ENCODE data around the gene RAC3.
A peak's percentile ranks its signal among the peaks of the same experiment; 100 is the strongest.
"Not testable (repeated sequence)": the region's sequence is repeated elsewhere in the genome, so short reads cannot be mapped to it uniquely, and the experiment has no call there.

The RAC3 gene

GRCh38 chr17:82025401-82026107 lies 5.9 kb upstream of the RAC3 start:
- no peak for DNase-seq

DNA sequence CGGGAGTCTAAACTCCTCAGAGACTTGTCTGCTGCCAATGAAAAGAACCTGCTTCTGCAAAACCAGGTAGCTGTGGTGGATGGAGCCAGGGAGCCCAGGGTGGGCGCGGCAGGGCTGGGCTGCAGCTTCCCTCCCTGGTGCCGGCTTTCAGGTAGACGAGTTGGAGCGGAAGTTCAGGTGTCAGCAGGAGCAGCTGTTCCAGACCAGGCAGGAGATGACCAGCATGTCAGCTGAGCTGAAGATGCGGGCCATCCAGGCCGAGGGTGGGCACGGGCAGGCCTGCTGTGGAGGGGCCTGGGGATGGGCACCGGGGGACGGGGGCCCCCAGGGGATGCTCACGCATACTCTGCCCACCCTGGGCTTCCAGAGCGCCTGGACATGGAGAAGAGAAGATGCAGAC lies 3.2 kb upstream of the RAC3 start:
- no peak for DNase-seq

- DNase-seq: no peak
These were observed 2.5 kb upstream of the RAC3 start for GRCh38 chr17:82028966-82029365.

DNA sequence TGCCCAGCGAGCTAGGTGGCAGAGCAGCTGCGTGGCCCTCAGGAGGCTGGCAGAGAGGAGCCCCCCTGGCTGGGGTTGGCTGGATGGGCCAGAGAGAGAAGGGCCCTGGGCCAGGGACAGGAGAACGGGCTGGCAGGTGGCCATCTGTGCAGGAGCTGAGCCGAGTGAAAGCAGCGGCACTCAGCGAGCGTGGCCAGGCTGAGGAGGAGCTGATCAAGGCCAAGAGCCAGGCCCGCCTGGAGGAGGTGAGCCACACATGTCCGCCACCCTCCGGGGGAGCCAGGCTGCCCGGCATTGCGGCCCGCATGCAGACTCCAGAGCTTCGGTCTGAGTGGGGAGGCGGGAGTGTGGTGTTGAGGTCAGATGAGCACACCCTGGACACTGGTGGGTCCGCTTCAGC lies 2.1 kb upstream of the RAC3 start:
- DNase-seq: no peak

DNA sequence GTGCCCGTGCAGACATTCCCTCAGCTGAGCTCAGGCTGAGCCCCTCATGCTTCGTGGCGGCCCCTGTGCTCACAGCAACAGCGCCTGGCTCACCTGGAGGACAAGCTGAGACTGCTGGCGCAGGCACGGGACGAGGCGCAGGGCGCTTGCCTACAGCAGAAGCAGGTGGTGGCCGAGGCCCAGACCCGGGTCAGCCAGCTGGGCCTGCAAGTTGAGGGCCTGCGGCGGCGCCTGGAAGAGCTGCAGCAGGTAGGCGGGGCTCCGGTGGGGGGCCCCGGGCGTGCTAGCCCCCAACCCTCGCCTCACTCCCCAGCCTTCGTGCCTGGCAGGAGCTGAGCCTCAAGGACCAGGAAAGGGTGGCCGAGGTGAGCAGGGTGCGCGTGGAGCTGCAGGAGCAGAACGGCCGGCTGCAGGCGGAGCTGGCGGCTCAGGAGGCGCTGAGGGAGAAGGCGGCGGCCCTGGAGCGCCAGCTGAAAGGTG lies 1.4 kb upstream of the RAC3 start:
- no peak for DNase-seq

DNA sequence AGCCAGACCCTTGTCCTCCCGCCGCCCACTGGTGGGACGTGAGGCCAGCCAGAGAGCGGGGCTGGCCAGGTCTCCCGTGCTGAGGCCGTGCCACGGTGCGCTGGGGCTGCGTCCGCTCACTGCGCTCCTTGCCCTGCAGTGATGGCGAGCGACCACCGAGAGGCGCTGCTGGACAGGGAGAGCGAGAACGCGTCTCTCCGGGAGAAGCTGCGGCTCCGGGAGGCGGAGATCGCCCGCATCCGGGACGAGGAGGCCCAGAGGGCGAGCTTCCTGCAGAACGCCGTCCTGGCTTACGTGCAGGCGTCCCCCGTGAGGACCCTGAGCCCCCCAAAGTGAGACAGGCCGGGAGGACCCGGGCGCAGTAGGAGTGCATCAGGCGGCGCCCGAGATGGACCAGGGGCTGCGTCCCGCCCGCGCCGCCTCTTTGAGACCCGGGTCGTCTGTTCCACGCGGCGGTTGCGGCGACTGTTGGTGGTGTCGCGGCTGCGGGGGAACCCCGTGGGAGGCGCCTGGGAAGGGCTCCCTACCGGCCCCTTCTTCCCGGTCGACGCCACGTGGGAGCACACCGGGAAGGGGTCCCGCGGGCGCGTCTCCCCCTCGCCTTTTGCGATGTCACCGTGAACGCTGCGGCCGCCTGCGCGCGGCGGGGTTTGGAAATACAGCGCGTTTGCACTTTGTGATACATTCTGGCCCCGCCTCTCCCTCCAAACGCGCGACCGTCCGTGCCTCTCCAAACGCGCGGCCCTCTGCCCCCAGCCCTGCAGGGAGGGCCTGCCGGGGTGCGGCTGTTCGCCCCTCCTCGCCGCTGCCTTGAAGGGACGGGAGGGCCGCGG lies 792 bp upstream of the RAC3 start:
- DNase-seq: peak; percentile 76

GRCh38 chr17:82031885-82032627 lies 578 bp downstream of the RAC3 start:
- DNase-seq: peak; percentile 11

DNA sequence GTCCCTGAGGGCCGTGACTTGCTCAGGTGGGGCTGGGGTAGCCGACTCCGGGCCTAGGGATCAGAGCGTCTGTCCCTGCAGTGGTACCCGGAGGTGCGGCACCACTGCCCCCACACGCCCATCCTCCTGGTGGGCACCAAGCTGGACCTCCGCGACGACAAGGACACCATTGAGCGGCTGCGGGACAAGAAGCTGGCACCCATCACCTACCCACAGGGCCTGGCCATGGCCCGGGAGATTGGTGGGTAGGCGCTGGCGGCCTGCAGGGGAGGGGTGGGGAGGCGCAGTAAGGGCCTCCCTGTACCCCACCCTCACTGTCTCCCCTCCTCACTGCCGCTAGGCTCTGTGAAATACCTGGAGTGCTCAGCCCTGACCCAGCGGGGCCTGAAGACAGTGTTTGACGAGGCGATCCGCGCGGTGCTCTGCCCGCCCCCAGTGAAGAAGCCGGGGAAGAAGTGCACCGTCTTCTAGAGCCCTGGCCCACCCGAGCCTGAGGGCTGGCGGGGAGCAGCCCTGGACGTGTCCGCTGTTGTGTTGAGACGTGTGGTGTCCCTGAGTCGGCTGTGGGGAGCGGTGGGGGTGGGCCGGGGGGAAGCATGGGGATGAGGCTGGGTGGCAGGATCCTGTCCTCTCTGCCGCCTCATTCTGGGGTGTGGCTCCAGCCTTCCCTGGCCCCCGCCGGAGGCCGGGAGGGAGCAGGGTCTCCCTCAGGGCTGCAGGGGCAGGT lies 2.0 kb downstream of the RAC3 start:
- no peak for DNase-seq

GRCh38 chr17:82034371-82035011 lies 3.0 kb downstream of the RAC3 start:
- DNase-seq: no peak

GRCh38 chr17:82035488-82035887 lies 4.0 kb downstream of the RAC3 start:
- no peak for DNase-seq

- DNase-seq: no peak
These were observed 4.6 kb downstream of the RAC3 start for GRCh38 chr17:82035956-82036633.

GRCh38 chr17:82036634-82037091 lies 5.2 kb downstream of the RAC3 start:
- DNase-seq: no peak

DNA sequence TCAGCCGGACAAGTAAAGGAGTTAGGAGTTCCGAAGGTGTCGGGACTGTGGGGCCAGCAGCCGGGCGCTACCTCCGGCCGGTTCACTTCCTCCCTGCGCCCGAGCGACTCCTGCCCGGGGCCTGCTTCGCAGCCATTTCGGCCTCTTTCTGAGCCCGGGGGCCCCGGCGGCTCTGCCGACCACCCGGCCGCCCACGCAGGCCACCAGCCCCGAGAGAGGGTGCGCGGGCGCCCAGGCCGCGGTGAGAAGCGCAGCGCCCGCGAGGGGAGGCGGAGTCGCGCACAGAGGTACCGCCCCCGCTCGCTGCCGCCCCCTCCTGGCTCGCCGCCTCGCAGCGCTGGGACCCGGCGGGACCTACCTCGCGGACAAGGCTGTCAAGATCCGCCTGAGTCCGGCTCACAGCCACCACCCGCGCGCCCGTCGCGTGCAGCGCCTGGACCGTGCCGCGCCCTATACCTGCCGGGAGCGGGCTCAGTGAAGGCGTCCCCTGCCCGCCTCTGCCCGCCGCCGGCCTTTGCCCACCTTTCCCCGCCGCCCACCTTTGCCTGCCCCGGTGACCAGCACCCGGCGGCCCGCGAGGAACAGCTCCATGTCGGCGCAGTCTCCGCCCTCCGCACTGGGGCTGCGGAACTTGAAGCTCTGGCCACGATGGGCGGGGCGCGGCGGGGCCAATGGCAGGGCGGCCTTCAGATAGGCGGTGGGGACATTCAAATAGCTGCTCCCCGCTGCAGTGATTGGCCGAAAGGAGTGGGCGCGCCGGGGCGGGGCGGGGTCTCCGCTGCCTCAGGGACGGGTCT lies 5.8 kb downstream of the RAC3 start, which contains the start of gene DCXR:
Gene DCXR, minus strand, starts transcription at position 606 of the 797 bp plus-strand sequence. Its CDS starts 15 bp downstream, at position 591.
- DNase-seq: peak; percentile 97

GRCh38 chr17:82037889-82038195 lies 6.4 kb downstream of the RAC3 start:
- no peak for DNase-seq

- not testable (repeated sequence) for DNase-seq
These were observed 7.4 kb downstream of the RAC3 start for GRCh38 chr17:82038796-82039409.

DNA sequence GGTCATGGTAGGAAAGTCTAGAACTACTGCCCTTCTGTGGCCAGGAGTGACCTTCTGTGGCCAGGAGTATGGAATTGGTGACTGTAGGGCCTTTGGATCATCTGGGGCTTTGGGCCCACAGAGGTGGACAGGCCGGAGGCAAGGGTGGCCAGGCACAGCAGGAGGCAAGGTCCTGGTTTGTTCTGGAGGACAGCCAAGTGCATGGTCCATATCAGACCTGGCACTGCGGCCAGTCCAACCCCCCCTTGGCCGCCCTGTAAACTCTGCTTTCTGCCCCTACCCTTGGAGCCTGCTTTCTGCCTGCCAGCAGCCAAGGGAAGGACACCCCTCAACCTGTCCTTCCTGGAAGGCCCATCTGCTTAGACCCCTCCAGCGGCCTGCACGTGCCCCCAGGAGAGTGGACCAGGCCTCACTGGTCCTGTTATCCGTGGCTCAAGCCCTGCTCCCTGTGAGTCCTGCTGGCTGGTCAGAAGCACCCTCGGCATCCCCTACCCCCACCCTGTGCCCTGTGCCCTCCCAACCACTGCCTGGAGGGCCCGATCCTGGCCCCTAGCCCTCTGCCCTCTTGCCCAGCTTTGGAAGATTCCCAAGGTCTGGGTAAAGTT lies 8.3 kb downstream of the RAC3 start:
- DNase-seq: no peak

DNA sequence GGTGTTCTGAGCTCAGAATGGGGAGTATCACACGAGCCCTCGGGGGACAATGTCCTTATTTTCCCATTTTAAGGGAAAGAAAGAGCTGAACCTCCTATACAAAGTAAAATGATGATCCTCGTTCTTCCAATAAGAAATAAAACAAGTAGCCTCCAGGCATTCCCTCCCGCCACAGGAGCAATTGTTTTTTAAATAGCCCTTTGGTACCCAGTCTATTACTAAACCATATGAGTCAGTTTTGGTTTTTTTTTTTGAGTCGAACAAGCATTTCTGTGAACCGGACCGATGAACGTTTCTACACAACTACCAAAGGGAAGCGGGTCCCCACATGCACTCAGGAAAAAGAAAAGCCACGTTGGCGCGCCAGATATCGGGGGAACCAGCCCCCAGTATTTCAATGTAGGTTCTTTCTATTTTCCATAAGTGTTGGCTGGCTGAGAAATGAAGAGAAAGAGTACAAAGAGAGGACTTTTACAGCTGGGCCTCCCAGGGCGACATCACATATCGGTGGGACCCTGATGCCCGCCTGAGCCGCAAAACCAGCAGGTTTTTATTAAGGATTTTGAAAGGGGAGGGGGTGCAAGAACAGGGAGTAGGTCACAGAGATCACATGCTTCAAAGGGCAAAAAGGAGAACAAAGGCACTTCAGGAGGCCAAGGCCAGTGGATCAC lies 9.8 kb downstream of the RAC3 start:
- no peak for DNase-seq

GRCh38 chr17:82042649-82043048 lies 11.2 kb downstream of the RAC3 start:
- DNase-seq: no peak

DNA sequence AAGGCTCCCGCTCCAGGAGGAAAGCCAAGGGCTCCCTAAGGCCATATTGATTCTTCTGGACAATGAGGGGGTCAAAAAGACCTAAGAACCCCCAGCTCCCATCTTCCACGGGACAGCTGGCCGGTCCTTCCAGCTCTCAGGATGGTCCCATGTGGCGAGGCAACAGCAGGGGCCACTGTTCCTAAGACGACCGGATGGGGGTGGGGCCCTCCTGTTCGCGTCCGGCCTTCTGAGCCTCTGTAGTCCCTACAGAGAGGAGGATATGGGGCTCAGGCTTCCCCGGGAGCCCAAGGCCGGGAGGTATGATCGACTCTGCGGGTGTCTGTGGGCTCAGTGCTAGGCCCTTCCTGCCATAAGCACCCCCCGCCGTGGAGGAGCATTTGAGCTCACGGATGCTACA lies 12.0 kb downstream of the RAC3 start:
- no peak for DNase-seq

All from hematopoietic multipotent progenitor cell treated with erythropoietin and hydrocortisone succinate and interleukin-3 and kit ligand, for 8 days (in vitro differentiated cells).